SU-DHL-6 (cell line): ENCODE data around the gene SPAG9.

ENCODE experiments used
- CTCF ChIP-seq: fragments of 200-600 bp; sonication (generic); IDR thresholded peaks from one replicate; pipeline ENCODE4 v1.5.1; 2017; ENCODE audit warnings: antibody characterized with exemption, mild to moderate bottlenecking, low read length, moderate library complexity; ENCODE audit not compliant: insufficient read depth, poor library complexity, severe bottlenecking
- EZH2phosphoT487 ChIP-seq: fragments of 200-600 bp; sonication (generic), shearing (Covaris generic); conservative IDR thresholded peaks from 2 replicates; pipeline ENCODE4 v1.6.1; 2018; ENCODE audit warnings: mild to moderate bottlenecking, antibody characterized with exemption, low read length, moderate library complexity, mixed read lengths

GRCh38 chr17:51107778-51108177 lies 12.9 kb downstream of the SPAG9 start:
- TF ChIP-seq CTCF (no peak), EZH2phosphoT487 (no peak)
